ENCODE measurements around the gene CCDC27.

DNA sequence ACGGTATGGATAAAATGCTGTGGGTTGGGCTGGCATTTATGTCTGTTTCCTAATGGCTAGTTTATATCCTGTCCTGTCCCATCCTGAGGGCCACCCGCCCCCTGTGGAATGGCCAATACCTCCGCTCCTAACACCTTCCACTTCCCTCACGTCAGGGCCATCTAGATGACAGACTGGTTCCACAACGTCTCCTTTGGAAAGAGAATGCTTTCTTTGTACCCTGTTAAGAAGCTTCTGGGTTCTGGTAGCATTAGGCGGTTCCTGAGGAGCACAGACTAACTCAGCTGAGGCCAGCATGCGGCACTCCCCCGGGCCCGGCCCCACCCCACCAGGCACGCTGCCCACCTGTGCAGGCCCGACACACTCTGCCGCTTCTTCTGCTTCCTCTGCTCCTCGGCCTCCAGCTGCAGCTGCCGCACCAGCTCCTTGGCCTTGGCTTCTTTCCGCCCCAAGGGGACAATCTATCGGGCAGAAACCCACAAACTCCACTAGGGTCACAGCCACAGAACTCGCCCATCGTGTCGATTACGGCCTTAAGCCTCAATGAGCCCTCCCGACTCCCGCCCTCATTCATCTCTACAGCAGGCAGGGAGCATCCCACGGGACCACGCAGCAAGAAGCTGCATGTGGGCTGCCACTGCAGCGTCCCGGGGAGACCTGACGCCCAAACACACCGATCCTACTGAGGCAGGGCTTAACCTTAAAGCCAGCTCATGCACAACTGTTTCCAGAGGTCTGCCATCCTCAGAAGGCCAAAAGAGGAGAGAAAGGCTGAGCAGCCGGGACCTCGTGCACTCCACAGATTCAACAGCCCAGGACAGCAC is 31.6 kb downstream of the CCDC27 start:
- TF ChIP-seq CTCF (IDR thresholded peaks at IDR 0.05; ENCODE audit: control extremely low read depth in 1 of 3, insufficient read depth in 1 of 3, low read depth in 1 of 3, low read length in 3 of 3): no peak
- TF ChIP-seq RAD21 (IDR thresholded peaks at IDR 0.05 in 1 of 2, conservative IDR thresholded peaks at IDR 0.05 in 1 of 2; ENCODE audit: low read depth in 2 of 2, low read length in 2 of 2): no peak
- TF ChIP-seq RFX5 (IDR thresholded peaks at IDR 0.05; ENCODE audit: borderline replicate concordance, low read depth, low read length): no peak
- TF ChIP-seq MAFK (IDR thresholded peaks at IDR 0.05; ENCODE audit: low read depth, low read length): no peak
- no peak for TF ChIP-seq POLR2A (IDR thresholded peaks at IDR 0.05; ENCODE audit: control extremely low read depth in 1 of 2, low read depth in 2 of 2, low read length in 2 of 2)
- TF ChIP-seq EZH2 (IDR thresholded peaks at IDR 0.05; ENCODE audit: low read depth, low read length, severe bottlenecking): no peak
- no peak for TF ChIP-seq FOSL1 (IDR thresholded peaks at IDR 0.05; ENCODE audit: insufficient read depth, low read depth, low read length)
- no peak for TF ChIP-seq JUN (IDR thresholded peaks at IDR 0.05; ENCODE audit: low read depth, low read length)
- TF ChIP-seq, protein P1, sequence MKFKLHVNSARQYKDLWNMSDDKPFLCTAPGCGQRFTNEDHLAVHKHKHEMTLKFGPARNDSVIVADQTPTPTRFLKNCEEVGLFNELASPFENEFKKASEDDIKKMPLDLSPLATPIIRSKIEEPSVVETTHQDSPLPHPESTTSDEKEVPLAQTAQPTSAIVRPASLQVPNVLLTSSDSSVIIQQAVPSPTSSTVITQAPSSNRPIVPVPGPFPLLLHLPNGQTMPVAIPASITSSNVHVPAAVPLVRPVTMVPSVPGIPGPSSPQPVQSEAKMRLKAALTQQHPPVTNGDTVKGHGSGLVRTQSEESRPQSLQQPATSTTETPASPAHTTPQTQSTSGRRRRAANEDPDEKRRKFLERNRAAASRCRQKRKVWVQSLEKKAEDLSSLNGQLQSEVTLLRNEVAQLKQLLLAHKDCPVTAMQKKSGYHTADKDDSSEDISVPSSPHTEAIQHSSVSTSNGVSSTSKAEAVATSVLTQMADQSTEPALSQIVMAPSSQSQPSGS (IDR thresholded peaks at IDR 0.05; ENCODE audit: low read length): no peak
- no peak for TF ChIP-seq SRF (IDR thresholded peaks at IDR 0.05; ENCODE audit: low read depth, low read length)
- no peak for TF ChIP-seq JUND (IDR thresholded peaks at IDR 0.05; ENCODE audit: low read length)
- no peak for TF ChIP-seq EP300 (IDR thresholded peaks at IDR 0.05; ENCODE audit: borderline replicate concordance in 1 of 2, low read depth in 2 of 2, low read length in 2 of 2)
- TF ChIP-seq POLR2AphosphoS5 (IDR thresholded peaks at IDR 0.05; ENCODE audit: low read depth, low read length): no peak
- TF ChIP-seq YY1 (IDR thresholded peaks at IDR 0.05; ENCODE audit: low read depth, low read length): no peak

Data from H1 (cell line).